OCI-LY1 (cell line): ENCODE results near the gene RBM28.

Source experiments
- EZH2 ChIP-seq: fragments of 200-600 bp; sonication (generic), shearing (Covaris generic); IDR thresholded peaks from 2 replicates; pipeline ENCODE4 v1.8.0; 2017; ENCODE audit warnings: borderline replicate concordance, mixed run types, mild to moderate bottlenecking, antibody characterized with exemption, low read length, moderate library complexity, mixed read lengths
- TF ChIP-seq, protein P1 (sequence below): fragments of 200-600 bp; sonication (generic), shearing (Covaris generic); IDR thresholded peaks from 2 replicates; pipeline ENCODE4 v1.5.1; 2017; ENCODE audit warnings: mild to moderate bottlenecking, antibody characterized with exemption, low read length, moderate library complexity, mixed read lengths

- TF ChIP-seq, protein P1, sequence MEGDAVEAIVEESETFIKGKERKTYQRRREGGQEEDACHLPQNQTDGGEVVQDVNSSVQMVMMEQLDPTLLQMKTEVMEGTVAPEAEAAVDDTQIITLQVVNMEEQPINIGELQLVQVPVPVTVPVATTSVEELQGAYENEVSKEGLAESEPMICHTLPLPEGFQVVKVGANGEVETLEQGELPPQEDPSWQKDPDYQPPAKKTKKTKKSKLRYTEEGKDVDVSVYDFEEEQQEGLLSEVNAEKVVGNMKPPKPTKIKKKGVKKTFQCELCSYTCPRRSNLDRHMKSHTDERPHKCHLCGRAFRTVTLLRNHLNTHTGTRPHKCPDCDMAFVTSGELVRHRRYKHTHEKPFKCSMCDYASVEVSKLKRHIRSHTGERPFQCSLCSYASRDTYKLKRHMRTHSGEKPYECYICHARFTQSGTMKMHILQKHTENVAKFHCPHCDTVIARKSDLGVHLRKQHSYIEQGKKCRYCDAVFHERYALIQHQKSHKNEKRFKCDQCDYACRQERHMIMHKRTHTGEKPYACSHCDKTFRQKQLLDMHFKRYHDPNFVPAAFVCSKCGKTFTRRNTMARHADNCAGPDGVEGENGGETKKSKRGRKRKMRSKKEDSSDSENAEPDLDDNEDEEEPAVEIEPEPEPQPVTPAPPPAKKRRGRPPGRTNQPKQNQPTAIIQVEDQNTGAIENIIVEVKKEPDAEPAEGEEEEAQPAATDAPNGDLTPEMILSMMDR: no peak
- TF ChIP-seq EZH2: no peak
These were observed 80.3 kb downstream of the RBM28 start for GRCh38 chr7:128263420-128263819.
